ENCODE results near the gene EEF1AKMT3. TPM values are rescaled to one million over a fixed set of nuclear protein-coding genes. Genes with fewer than 3 reads are reported as not detected.

EEF1AKMT3 gene
- total and polyA plus RNA-seq, 5 donors from 2014 or later: 1.8 to 7.6 (median 2.8) TPM

DNA sequence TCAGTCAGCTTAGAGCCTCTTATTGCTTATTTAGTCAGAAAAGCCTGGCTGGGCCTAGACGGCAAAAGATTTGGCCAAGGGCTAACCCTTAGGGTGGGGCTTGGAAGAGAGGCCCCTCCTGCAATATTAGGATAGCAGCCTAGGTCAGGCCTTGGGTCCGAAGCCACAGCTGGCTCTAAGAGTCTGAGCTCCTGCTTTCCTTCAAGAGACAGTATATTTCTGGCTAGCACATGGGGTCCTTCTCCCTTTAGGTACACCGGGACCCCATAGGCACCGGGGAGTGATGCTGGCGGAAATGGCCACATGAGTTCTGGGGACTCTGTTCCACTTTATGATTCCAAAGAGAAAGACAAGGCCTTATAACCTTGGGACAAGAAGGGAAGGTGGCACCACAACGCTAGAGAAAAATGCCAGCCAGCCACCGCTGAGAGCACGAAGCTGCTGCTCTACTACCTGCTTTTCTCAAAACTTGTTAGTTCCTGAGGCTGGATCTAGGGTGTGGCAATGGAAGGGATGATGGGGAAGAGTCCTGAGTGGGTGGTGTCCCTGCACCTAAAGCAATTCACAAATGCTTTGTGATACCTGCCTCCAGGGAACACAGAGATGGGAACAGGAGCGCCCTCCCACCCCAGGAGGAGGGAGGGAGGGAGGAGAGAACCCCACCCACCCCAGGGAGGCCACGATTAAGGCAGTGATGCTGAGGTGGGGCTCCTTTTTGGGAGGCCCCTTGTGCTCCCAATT lies 49.2 kb downstream of the EEF1AKMT3 start:
- H3K4me3 Mint-ChIP-seq: no peak overlapping the region
- Histone ChIP-seq H3K27ac (ENCODE audit: insufficient read depth, low read length, poor library complexity, severe bottlenecking) (no peak overlapping the region), H3K27me3 (ENCODE audit: control insufficient read depth, insufficient read depth, low read length) (no peaks in the 10 kb centered on the region), H3K9me3 (ENCODE audit: control insufficient read depth in 2 of 2, low read length in 2 of 2) (no peaks in the 10 kb centered on the region), H3K36me3 (ENCODE audit: control insufficient read depth, insufficient read depth, low read length) (peaks cover 59% of the 10 kb centered on the region), H3K4me3 (ENCODE audit: low read depth, low read length) (no peak overlapping the region), H3K4me1 (ENCODE audit: control insufficient read depth, insufficient read depth, low read length, poor library complexity, severe bottlenecking) (no peaks in the 10 kb centered on the region)
- peak overlapping the region in 1 of 3 donors; percentile 7 for H3K27ac Mint-ChIP-seq
- DNase-seq: no peak
- no peaks in the 10 kb centered on the region for H3K27me3 Mint-ChIP-seq
- peaks cover 40% of the 10 kb centered on the region for H3K36me3 Mint-ChIP-seq
- no peaks in the 10 kb centered on the region for H3K9me3 Mint-ChIP-seq
- ATAC-seq (ENCODE audit: low read depth in 2 of 2): no peak
- H3K4me1 Mint-ChIP-seq: peaks cover 3 to 5% (median 4%) of the 10 kb centered on the region in 4 donors

DNA sequence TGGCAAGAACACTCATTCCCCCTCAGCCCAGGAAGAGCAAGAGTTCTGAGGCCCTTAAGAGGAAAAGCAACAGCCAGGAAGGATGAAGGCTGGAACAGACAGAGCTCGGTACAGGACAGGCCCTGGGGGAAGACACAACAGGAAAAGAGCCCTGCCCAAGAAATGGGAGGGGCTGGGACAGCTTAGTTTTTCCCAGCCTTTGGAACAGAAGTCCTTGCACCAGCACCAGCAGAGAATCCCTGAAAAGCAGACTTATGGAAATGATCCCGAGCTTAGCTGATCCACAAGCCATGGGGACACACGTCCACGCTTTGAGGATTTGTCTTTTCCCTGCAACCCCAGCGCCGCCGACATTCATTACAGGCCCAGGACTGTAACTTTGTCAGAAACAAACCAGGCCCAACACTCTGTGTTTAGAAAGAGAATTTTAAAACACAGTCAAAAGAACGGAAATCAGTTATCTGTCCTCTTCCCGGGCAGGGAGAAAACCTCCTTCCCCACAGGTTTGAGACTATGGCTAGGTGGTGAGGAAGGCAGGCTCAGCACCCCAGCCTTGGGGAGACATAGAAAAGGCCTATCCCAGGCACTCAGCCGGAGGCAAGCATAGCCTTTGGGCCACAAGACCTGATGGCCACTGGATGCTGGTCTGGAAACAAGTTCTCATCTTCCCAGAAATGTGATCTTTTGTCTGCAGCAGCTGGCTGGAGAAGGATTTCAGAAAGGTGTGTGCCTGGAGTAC lies 50.1 kb downstream of the EEF1AKMT3 start:
- H3K36me3 ChIP-seq (ENCODE audit: control insufficient read depth, insufficient read depth, low read length): peaks cover 68% of the 10 kb centered on the region
- H3K27ac ChIP-seq (ENCODE audit: insufficient read depth, low read length, poor library complexity, severe bottlenecking): no peak overlapping the region
- no peak overlapping the region for H3K4me3 Mint-ChIP-seq
- H3K36me3 Mint-ChIP-seq: peaks cover 44% of the 10 kb centered on the region
- no peak for DNase-seq
- H3K4me1 ChIP-seq (ENCODE audit: control insufficient read depth, insufficient read depth, low read length, poor library complexity, severe bottlenecking): no peaks in the 10 kb centered on the region
- peaks cover 4 to 5% (median 5%) of the 10 kb centered on the region in 4 donors for H3K4me1 Mint-ChIP-seq
- no peaks in the 10 kb centered on the region for H3K9me3 Mint-ChIP-seq
- ATAC-seq (ENCODE audit: low read depth in 2 of 2): no peak
- H3K4me3 ChIP-seq (ENCODE audit: low read depth, low read length): no peak overlapping the region
- H3K9me3 ChIP-seq (ENCODE audit: control insufficient read depth in 2 of 2, low read length in 2 of 2): no peaks in the 10 kb centered on the region
- H3K27me3 ChIP-seq (ENCODE audit: control insufficient read depth, insufficient read depth, low read length): no peaks in the 10 kb centered on the region
- peak overlapping the region in 2 of 3 donors; percentile 15 to 60 for H3K27ac Mint-ChIP-seq
- no peaks in the 10 kb centered on the region for H3K27me3 Mint-ChIP-seq

GRCh38 chr12:57823131-57823907 lies 50.9 kb downstream of the EEF1AKMT3 start:
- H3K4me3 ChIP-seq (ENCODE audit: low read depth, low read length): no peak overlapping the region
- DNase-seq (no peak), ATAC-seq (ENCODE audit: low read depth in 2 of 2) (no peak)
- Mint-ChIP-seq H3K4me1 (peaks cover 4 to 5% (median 5%) of the 10 kb centered on the region in 4 donors), H3K9me3 (no peaks in the 10 kb centered on the region), H3K27ac (peak overlapping the region in 2 of 3 donors; percentile 14 to 56), H3K27me3 (no peaks in the 10 kb centered on the region), H3K4me3 (no peak overlapping the region), H3K36me3 (peaks cover 44% of the 10 kb centered on the region)
- H3K27ac ChIP-seq (ENCODE audit: insufficient read depth, low read length, poor library complexity, severe bottlenecking): no peak overlapping the region
- H3K9me3 ChIP-seq (ENCODE audit: control insufficient read depth in 2 of 2, low read length in 2 of 2): no peaks in the 10 kb centered on the region
- peaks cover 75% of the 10 kb centered on the region for H3K36me3 ChIP-seq (ENCODE audit: control insufficient read depth, insufficient read depth, low read length)
- H3K27me3 ChIP-seq (ENCODE audit: control insufficient read depth, insufficient read depth, low read length): no peaks in the 10 kb centered on the region
- H3K4me1 ChIP-seq (ENCODE audit: control insufficient read depth, insufficient read depth, low read length, poor library complexity, severe bottlenecking): no peaks in the 10 kb centered on the region

DNA sequence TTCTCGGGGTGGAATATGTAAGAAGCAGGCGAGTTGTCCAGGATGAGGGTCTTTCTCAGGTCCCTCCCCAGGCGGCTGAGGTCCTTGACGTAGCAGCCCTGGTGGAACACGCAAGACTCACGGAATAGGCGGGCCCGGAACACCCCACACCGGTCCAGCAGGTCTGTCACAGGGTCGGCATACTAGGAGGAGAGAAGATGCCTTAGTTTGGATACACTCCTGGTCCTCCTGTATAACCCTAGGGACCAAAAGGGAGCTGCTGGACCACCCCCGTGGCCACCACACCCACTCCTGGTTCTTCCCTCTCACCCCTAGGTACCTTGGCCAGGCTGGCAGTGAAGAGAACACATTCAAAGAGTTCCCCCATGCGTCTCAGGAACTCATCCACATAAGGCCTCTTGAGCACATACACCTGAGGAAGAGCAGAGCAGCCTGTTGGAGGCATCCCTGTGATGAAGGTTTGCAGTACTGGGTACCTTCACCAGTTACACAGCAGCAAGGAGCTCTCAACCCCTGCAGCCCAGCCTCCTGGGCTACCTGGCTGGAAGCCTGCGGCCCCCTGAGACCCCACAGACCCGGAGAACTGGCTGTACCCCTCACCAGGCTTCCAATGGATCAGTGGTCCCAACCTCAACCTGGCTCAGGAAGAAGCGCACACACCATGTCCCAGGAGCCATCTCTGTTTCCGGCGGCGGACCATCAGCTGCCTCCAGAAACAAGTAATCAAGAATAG lies 51.7 kb downstream of the EEF1AKMT3 start:
- peaks cover 47% of the 10 kb centered on the region for H3K36me3 Mint-ChIP-seq

DNA sequence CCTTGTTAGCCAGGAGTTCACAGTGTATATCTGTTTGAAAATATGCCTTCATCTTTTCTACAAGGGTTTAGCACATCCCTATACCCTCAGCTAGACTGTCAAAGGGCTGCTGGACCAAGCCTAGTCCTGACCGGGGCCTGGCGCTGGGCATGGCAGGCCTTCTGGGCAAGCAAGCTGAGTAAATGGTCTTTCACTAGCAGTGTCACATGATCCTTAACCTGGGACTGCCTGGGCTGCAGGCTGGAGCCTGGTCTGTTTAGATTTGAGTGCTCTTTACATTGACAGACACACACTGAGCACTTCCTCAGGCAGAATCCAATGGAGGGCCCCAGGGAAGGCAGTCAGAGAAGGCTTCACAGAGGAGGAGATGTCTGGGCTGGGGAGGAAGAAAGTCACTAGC lies 53.0 kb downstream of the EEF1AKMT3 start:
- Histone ChIP-seq H3K27ac (ENCODE audit: insufficient read depth, low read length, poor library complexity, severe bottlenecking) (peak overlapping the region; percentile 6), H3K27me3 (ENCODE audit: control insufficient read depth, insufficient read depth, low read length) (no peaks in the 10 kb centered on the region), H3K4me1 (ENCODE audit: control insufficient read depth, insufficient read depth, low read length, poor library complexity, severe bottlenecking) (no peaks in the 10 kb centered on the region), H3K9me3 (ENCODE audit: control insufficient read depth in 2 of 2, low read length in 2 of 2) (no peaks in the 10 kb centered on the region), H3K4me3 (ENCODE audit: low read depth, low read length) (no peak overlapping the region), H3K36me3 (ENCODE audit: control insufficient read depth, insufficient read depth, low read length) (peaks cover 89% of the 10 kb centered on the region)
- H3K27ac Mint-ChIP-seq: peak overlapping the region; percentile 26 to 72 (median 47)
- peaks cover 47% of the 10 kb centered on the region for H3K36me3 Mint-ChIP-seq
- DNase-seq (no peak), ATAC-seq (ENCODE audit: low read depth in 2 of 2) (no peak)
- no peak overlapping the region for H3K4me3 Mint-ChIP-seq
- no peaks in the 10 kb centered on the region for H3K27me3 Mint-ChIP-seq
- no peaks in the 10 kb centered on the region for H3K9me3 Mint-ChIP-seq
- H3K4me1 Mint-ChIP-seq: peaks cover 0 to 24% (median 14%) of the 10 kb centered on the region in 4 donors

More for the DNA sequence above, 51.7 kb downstream of the EEF1AKMT3 start:
- no peaks in the 10 kb centered on the region for H3K9me3 Mint-ChIP-seq
- DNase-seq (no peak), ATAC-seq (ENCODE audit: low read depth in 2 of 2) (no peak)
- no peaks in the 10 kb centered on the region for H3K4me1 ChIP-seq (ENCODE audit: control insufficient read depth, insufficient read depth, low read length, poor library complexity, severe bottlenecking)
- no peaks in the 10 kb centered on the region for H3K27me3 ChIP-seq (ENCODE audit: control insufficient read depth, insufficient read depth, low read length)
- H3K9me3 ChIP-seq (ENCODE audit: control insufficient read depth in 2 of 2, low read length in 2 of 2): no peaks in the 10 kb centered on the region
- H3K36me3 ChIP-seq (ENCODE audit: control insufficient read depth, insufficient read depth, low read length): peaks cover 82% of the 10 kb centered on the region
- peaks cover 0 to 11% (median 4%) of the 10 kb centered on the region in 4 donors for H3K4me1 Mint-ChIP-seq
- no peak overlapping the region for H3K4me3 ChIP-seq (ENCODE audit: low read depth, low read length)
- H3K27ac Mint-ChIP-seq: peak overlapping the region in 1 of 3 donors; percentile 14
- H3K27me3 Mint-ChIP-seq: no peaks in the 10 kb centered on the region
- H3K27ac ChIP-seq (ENCODE audit: insufficient read depth, low read length, poor library complexity, severe bottlenecking): no peak overlapping the region
- no peak overlapping the region for H3K4me3 Mint-ChIP-seq

GRCh38 chr12:57826400-57826799 lies 54.0 kb downstream of the EEF1AKMT3 start:
- no peaks in the 10 kb centered on the region for H3K27me3 Mint-ChIP-seq
- peaks cover 42% of the 10 kb centered on the region for H3K36me3 Mint-ChIP-seq

GRCh38 chr12:57826966-57827365 lies 54.6 kb downstream of the EEF1AKMT3 start:
- no peaks in the 10 kb centered on the region for H3K9me3 ChIP-seq (ENCODE audit: control insufficient read depth in 2 of 2, low read length in 2 of 2)
- H3K4me1 ChIP-seq (ENCODE audit: control insufficient read depth, insufficient read depth, low read length, poor library complexity, severe bottlenecking): peaks cover 13% of the 10 kb centered on the region
- no peaks in the 10 kb centered on the region for H3K27me3 ChIP-seq (ENCODE audit: control insufficient read depth, insufficient read depth, low read length)
- Mint-ChIP-seq H3K36me3 (peaks cover 43% of the 10 kb centered on the region), H3K27me3 (no peaks in the 10 kb centered on the region), H3K4me3 (no peak overlapping the region), H3K27ac (peak overlapping the region in 1 of 3 donors; percentile 65), H3K9me3 (no peaks in the 10 kb centered on the region), H3K4me1 (peaks cover 5 to 37% (median 23%) of the 10 kb centered on the region in 4 donors)
- peaks cover 79% of the 10 kb centered on the region for H3K36me3 ChIP-seq (ENCODE audit: control insufficient read depth, insufficient read depth, low read length)
- no peak for DNase-seq
- no peak overlapping the region for H3K27ac ChIP-seq (ENCODE audit: insufficient read depth, low read length, poor library complexity, severe bottlenecking)
- H3K4me3 ChIP-seq (ENCODE audit: low read depth, low read length): no peak overlapping the region
- no peak for ATAC-seq (ENCODE audit: low read depth in 2 of 2)

More at GRCh38 chr12:57826400-57826799, 54.0 kb downstream of the EEF1AKMT3 start:
- Mint-ChIP-seq H3K9me3 (no peaks in the 10 kb centered on the region), H3K4me1 (peaks cover 1 to 31% (median 17%) of the 10 kb centered on the region in 4 donors), H3K4me3 (no peak overlapping the region), H3K27ac (peak overlapping the region in 1 of 3 donors; percentile 26)
- no peaks in the 10 kb centered on the region for H3K27me3 ChIP-seq (ENCODE audit: control insufficient read depth, insufficient read depth, low read length)
- peaks cover 84% of the 10 kb centered on the region for H3K36me3 ChIP-seq (ENCODE audit: control insufficient read depth, insufficient read depth, low read length)
- peaks cover 7% of the 10 kb centered on the region for H3K4me1 ChIP-seq (ENCODE audit: control insufficient read depth, insufficient read depth, low read length, poor library complexity, severe bottlenecking)
- H3K4me3 ChIP-seq (ENCODE audit: low read depth, low read length): no peak overlapping the region
- H3K27ac ChIP-seq (ENCODE audit: insufficient read depth, low read length, poor library complexity, severe bottlenecking): peak overlapping the region; percentile 39
- ATAC-seq (ENCODE audit: low read depth in 2 of 2): no peak
- no peak for DNase-seq
- H3K9me3 ChIP-seq (ENCODE audit: control insufficient read depth in 2 of 2, low read length in 2 of 2): no peaks in the 10 kb centered on the region
